Measurements from ENCODE around the gene ADIPOR1. TPM values are rescaled to one million over a fixed set of nuclear protein-coding genes. Genes with fewer than 3 reads are reported as not detected.
A peak's percentile ranks its signal among the peaks of the same experiment; 100 is the strongest.
"Not testable (repeated sequence)": the region's sequence is repeated elsewhere in the genome, so short reads cannot be mapped to it uniquely, and the experiment has no call there.

Gene ADIPOR1
- total RNA-seq, 1 donor from 2014 or later: 52.4 TPM

GRCh38 chr1:202932476-202932875 is 25.6 kb downstream of the ADIPOR1 start:
- no peak for DNase-seq (ENCODE audit: extremely low spot score, unreplicated experiment)
- TF ChIP-seq, protein P1, sequence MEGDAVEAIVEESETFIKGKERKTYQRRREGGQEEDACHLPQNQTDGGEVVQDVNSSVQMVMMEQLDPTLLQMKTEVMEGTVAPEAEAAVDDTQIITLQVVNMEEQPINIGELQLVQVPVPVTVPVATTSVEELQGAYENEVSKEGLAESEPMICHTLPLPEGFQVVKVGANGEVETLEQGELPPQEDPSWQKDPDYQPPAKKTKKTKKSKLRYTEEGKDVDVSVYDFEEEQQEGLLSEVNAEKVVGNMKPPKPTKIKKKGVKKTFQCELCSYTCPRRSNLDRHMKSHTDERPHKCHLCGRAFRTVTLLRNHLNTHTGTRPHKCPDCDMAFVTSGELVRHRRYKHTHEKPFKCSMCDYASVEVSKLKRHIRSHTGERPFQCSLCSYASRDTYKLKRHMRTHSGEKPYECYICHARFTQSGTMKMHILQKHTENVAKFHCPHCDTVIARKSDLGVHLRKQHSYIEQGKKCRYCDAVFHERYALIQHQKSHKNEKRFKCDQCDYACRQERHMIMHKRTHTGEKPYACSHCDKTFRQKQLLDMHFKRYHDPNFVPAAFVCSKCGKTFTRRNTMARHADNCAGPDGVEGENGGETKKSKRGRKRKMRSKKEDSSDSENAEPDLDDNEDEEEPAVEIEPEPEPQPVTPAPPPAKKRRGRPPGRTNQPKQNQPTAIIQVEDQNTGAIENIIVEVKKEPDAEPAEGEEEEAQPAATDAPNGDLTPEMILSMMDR (conservative IDR thresholded peaks at IDR 0.05): no peak
- peaks cover 11% of the 10 kb centered on the region for H3K27me3 Mint-ChIP-seq
- no peaks in the 10 kb centered on the region for H3K36me3 Mint-ChIP-seq
- no peak overlapping the region for H3K27ac Mint-ChIP-seq
- H3K4me1 Mint-ChIP-seq (ENCODE audit: unreplicated experiment): no peaks in the 10 kb centered on the region
- no peak overlapping the region for H3K4me3 Mint-ChIP-seq
- H3K9me3 Mint-ChIP-seq: peaks cover 5% of the 10 kb centered on the region

DNA sequence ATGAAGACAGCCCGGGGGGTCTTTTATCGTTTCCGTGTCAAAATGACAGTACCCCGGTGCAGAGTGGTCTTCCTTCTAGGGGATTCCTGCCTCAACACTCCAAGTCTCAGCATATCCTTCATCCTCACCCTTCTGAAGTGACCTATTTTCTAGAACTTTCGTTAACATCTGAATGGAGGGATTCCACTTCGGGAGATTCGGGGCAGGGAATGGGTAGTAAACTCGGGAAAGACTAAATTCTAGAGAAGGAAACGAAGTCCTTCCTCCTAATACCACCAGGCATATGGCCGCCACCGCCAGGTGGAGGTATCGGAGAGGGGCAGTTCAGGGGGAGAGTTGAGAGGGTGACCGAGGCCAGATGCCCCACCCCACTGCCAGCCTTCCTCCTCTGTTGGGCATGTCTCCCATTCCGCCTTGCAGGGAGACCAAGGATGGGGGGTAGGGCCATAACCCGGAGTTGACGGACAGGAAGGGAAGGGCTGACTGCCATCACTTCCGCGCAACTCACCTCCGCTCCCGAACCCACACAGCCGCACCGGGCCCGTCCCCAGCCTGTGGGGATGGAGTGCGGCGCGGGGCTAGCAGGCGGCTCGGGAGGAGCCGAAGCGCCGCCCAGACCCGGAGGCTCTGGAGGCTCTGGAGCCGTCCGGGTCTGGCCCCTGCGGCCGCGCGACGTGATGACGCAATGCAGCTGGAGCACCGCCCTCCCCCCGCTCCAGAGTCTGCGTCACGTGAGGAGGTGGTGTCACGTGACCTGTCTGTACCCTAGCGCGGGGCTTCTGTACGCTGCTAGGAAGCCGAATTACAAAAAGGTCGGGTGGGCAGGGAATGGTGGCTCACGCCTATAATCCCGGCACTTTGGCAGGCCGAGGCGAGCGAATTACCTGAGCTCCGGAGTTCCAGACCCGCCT is 31.3 kb downstream of the ADIPOR1 start, which contains the start of gene KLHL12:
TSS of gene KLHL12 (minus strand) at position 654 of the 911 bp plus-strand sequence. CDS start 2,072 bp downstream, outside the sequence.
- no peaks in the 10 kb centered on the region for H3K27me3 Mint-ChIP-seq
- H3K9me3 Mint-ChIP-seq: no peaks in the 10 kb centered on the region
- peak within 1 kb of the TSS; percentile 93 for H3K4me3 Mint-ChIP-seq
- H3K36me3 Mint-ChIP-seq: no peaks in the 10 kb centered on the region
- H3K4me1 Mint-ChIP-seq (ENCODE audit: unreplicated experiment): peaks cover 9% of the 10 kb centered on the region
- H3K27ac Mint-ChIP-seq: peak within 1 kb of the TSS; percentile 95
- DNase-seq (ENCODE audit: extremely low spot score, unreplicated experiment): peak; percentile 99
- TF ChIP-seq, protein P1 (conservative IDR thresholded peaks at IDR 0.05): peak; percentile 76

DNA sequence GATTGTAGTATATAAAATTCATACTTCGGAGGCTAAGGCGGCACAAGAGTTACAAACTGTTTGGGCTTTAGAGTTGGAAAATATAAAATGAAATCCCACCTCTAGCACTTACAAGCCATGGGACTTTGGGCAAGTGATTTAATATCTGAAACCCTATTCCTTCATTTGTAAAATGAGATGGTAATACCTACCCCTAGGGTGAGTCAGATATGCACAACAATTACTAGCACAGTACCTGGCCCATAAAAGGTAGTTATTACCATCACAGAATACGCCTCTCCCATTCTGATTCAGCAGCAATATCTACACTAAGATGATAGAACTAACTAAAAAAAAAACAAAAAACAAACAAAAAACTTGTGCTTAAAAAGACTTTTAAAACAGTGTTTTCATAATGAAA is 34.6 kb downstream of the ADIPOR1 start:
- H3K4me3 Mint-ChIP-seq: peak overlapping the region; percentile 10
- H3K27ac Mint-ChIP-seq: no peak overlapping the region

DNA sequence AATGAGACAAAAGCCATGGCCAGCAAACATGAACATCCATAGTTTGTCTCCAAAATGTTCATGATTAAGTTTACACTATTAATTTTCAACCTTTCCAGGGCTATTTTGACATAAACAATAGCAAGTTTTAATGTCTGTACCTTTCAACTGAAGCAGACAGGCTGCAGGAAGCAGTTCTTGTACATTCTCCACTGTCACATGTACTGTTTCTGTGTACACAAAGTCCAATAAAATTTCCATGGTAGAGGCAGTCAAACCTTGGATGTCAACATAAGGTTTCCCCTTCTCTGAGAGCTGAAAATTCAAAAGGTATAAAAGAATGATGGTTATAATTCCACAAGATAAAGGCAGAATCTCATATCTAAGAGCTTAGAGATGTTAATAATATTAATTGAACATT is 38.5 kb downstream of the ADIPOR1 start:
- Mint-ChIP-seq H3K4me1 (ENCODE audit: unreplicated experiment) (no peaks in the 10 kb centered on the region), H3K27ac (no peak overlapping the region), H3K4me3 (no peak overlapping the region), H3K36me3 (peaks cover 9% of the 10 kb centered on the region), H3K27me3 (no peaks in the 10 kb centered on the region), H3K9me3 (no peaks in the 10 kb centered on the region)
- no peak for DNase-seq (ENCODE audit: extremely low spot score, unreplicated experiment)
- TF ChIP-seq, protein P1 (conservative IDR thresholded peaks at IDR 0.05): no peak

More for the DNA sequence above, 34.6 kb downstream of the ADIPOR1 start:
- TF ChIP-seq, protein P1 (conservative IDR thresholded peaks at IDR 0.05): no peak
- H3K9me3 Mint-ChIP-seq: no peaks in the 10 kb centered on the region
- peaks cover 9% of the 10 kb centered on the region for H3K4me1 Mint-ChIP-seq (ENCODE audit: unreplicated experiment)
- DNase-seq (ENCODE audit: extremely low spot score, unreplicated experiment): no peak
- no peaks in the 10 kb centered on the region for H3K27me3 Mint-ChIP-seq
- peaks cover 4% of the 10 kb centered on the region for H3K36me3 Mint-ChIP-seq

DNA sequence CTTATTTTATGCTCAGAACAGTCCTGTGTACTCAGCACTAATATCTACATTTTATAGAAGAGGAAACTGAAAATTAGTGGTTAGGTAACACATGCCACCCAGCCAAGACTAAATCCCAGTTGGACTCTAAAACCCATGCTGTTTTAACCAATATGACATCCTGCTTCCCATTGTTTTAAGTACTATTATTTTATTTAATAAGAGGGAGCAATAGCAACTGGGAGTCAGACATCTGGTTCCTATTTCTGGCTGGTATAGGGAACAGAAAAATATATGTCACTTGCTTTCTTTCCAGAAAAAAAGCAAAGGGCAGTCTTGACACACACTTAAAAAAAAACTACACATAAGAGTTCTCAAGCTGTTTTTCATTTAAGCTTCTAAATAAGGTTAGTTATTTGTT is 43.0 kb downstream of the ADIPOR1 start:
- H3K4me3 Mint-ChIP-seq: no peak overlapping the region
- H3K9me3 Mint-ChIP-seq: no peaks in the 10 kb centered on the region
- no peaks in the 10 kb centered on the region for H3K27me3 Mint-ChIP-seq
- no peak for DNase-seq (ENCODE audit: extremely low spot score, unreplicated experiment)
- TF ChIP-seq, protein P1 (conservative IDR thresholded peaks at IDR 0.05): no peak
- no peaks in the 10 kb centered on the region for H3K4me1 Mint-ChIP-seq (ENCODE audit: unreplicated experiment)
- H3K36me3 Mint-ChIP-seq: peaks cover 36% of the 10 kb centered on the region
- H3K27ac Mint-ChIP-seq: no peak overlapping the region

- not testable (repeated sequence) for DNase-seq (ENCODE audit: extremely low spot score, unreplicated experiment); H3K4me3 Mint-ChIP-seq; H3K9me3 Mint-ChIP-seq; H3K4me1 Mint-ChIP-seq (ENCODE audit: unreplicated experiment); H3K27ac Mint-ChIP-seq; H3K27me3 Mint-ChIP-seq
- peaks cover 39% of the 10 kb centered on the region for H3K36me3 Mint-ChIP-seq
Observed at GRCh38 chr1:202912476-202912875, 45.6 kb downstream of the ADIPOR1 start.

All from type B pancreatic cell (in vitro differentiated cells).